Upper lobe of left lung (tissue), 6 donors: ENCODE results near the gene UCHL5. TPM values are rescaled to one million over a fixed set of nuclear protein-coding genes. Genes with fewer than 3 reads are reported as not detected.
A peak's percentile ranks its signal among the peaks of the same experiment; 100 is the strongest.
"Not testable (repeated sequence)": the region's sequence is repeated elsewhere in the genome, so short reads cannot be mapped to it uniquely, and the experiment has no call there.

Experiments used
- ATAC-seq, 2 donors: fragments of 200-7000 bp; cut with Tn5 transposase; one replicate each; pipeline ENCODE4 v1.9.1; 2022; ENCODE audit warnings: mild to moderate bottlenecking in 2 of 2, moderate library complexity in 2 of 2; ENCODE audit not compliant: low FRiP score in 2 of 2
- DNase-seq, 2 donors: peaks; one replicate each; pipeline ENCODE4 v3.0.0-alpha.2; 2019 to 2020
- H3K27ac ChIP-seq, 4 donors: fragments of 200-600 bp; sonication (generic); one replicate each; pipeline ENCODE4 v1.5.1; 2016 to 2019
- H3K27me3 ChIP-seq, 4 donors: fragments of 200-600 bp; sonication (generic); one replicate each; pipeline ENCODE4 v1.5.1; 2017 to 2019
- H3K36me3 ChIP-seq, 4 donors: fragments of 200-600 bp; sonication (generic); one replicate each; pipeline ENCODE4 v1.5.1; 2016 to 2019
- H3K4me1 ChIP-seq, 4 donors: fragments of 200-600 bp; sonication (generic); one replicate each; pipeline ENCODE4 v1.5.1; 2018 to 2019
- H3K4me3 ChIP-seq, 4 donors: fragments of 200-600 bp; sonication (generic); one replicate each; pipeline ENCODE4 v1.5.1; 2017 to 2019; ENCODE audit warnings: mild to moderate bottlenecking in 2 of 4, moderate library complexity in 1 of 4
- H3K9me3 ChIP-seq, 4 donors: fragments of 200-600 bp; sonication (generic); one replicate each; pipeline ENCODE4 v1.5.1; 2018 to 2019
- EP300 ChIP-seq, 4 donors: sonication (generic); formaldehyde crosslinking; IDR thresholded peaks; one replicate each; pipeline ENCODE4 v1.5.1; 2017; ENCODE audit warnings: antibody characterized with exemption in 4 of 4, control low read depth in 2 of 4
- POLR2A ChIP-seq, 4 donors: fragments of 450-650 bp; IDR thresholded peaks; one replicate each; pipeline ENCODE4 v1.5.1; 2016 to 2017; ENCODE audit warnings: antibody characterized with exemption in 4 of 4, mild to moderate bottlenecking in 2 of 4
- POLR2AphosphoS5 ChIP-seq, 2 donors: sonication (generic); formaldehyde crosslinking; IDR thresholded peaks; one replicate each; pipeline ENCODE4 v1.5.1; 2017; ENCODE audit warnings: antibody characterized with exemption in 2 of 2
- WGBS, 2 donors: methylation state at CpG; one replicate each; pipeline ENCODE4 v1.1.5; 2017 to 2018; 5-methylcytosine and 5-hydroxymethylcytosine counted together
- total RNA-seq, 6 donors: library from RNA; depleted of rRNA in 4 of 6; stranded (reverse); fragments of >200 nt in 4 of 6; gene quantifications; one replicate each; pipeline versions ENCODE4 v1.1.0 to v1.2.1, GENCODE V29; 2016 to 2021
- TF ChIP-seq, protein P1 (sequence below), 6 experiments: fragments of 450-650 bp in 4 of 6; fragments of 200-600 bp in 2 of 6; sonication (generic) in 2 of 6; IDR thresholded peaks; one replicate each; pipeline ENCODE4 v1.5.1; 2016 to 2019; ENCODE audit warnings: antibody characterized with exemption in 6 of 6
- donor health status: DM: no; HTN: no; CAD: no; lungs with moderate emphysema.
- donor health status: DM: no; HTN: yes; CAD: no; lungs with severe emphysema.

The UCHL5 gene
- total RNA-seq, 6 donors from 2014 or later: 24.9 to 49.8 (median 36.4) TPM

DNA sequence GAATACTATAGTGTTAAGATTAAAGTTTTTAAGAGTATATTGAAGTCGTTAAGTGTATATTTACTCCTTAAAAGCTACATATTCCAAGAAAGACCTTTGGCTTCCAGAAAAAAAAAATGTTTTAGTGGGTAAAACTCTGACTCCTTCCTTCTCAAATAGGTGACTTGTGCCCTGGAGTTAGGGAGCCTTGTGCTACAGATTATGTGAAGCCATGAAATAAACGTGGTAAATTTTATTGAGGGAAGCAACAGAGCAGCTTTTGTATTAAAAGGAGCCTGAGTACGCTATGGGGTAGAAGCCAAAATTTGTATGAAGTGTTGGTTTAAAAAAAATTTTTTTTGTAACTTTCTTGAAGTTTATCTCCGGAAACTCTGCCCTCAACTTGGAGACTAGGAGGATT is 1.2 kb upstream of the UCHL5 start:
- peak overlapping the region; percentile 94 to 97 (median 96) for H3K27ac ChIP-seq
- H3K4me3 ChIP-seq: peak overlapping the region; percentile 45 to 87 (median 70)

DNA sequence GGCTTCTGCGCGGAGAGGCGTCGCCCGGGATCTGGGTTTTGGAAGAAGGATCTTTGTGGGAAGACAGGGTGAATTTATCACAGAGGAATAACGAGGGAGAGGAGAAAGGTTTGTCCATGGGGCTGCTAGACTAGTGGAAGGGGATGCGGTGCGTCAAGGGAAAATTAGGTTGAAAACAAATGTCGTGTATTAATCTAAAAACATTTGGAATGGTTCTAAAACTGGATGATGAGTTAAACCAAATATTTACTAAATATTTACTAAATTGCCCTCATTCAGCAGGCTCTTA is 899 bp upstream of the UCHL5 start:
- no peak for ATAC-seq
- Histone ChIP-seq H3K4me3 (peak overlapping the region; percentile 45 to 87 (median 70)), H3K27ac (peak overlapping the region; percentile 94 to 97 (median 96)), H3K9me3 (no peaks in the 10 kb centered on the region), H3K4me1 (peaks cover 27 to 31% (median 28%) of the 10 kb centered on the region in 4 donors), H3K36me3 (no peaks in the 10 kb centered on the region), H3K27me3 (no peaks in the 10 kb centered on the region)
- 0 to 1% methylated on average over 9 of the region's 9 CpGs for WGBS, 2 donors
- DNase-seq: no peak
- TF ChIP-seq POLR2AphosphoS5 (IDR thresholded peaks at IDR 0.05) (no peak), EP300 (IDR thresholded peaks at IDR 0.05) (no peak), POLR2A (IDR thresholded peaks at IDR 0.05) (no peak)
- TF ChIP-seq, protein P1, sequence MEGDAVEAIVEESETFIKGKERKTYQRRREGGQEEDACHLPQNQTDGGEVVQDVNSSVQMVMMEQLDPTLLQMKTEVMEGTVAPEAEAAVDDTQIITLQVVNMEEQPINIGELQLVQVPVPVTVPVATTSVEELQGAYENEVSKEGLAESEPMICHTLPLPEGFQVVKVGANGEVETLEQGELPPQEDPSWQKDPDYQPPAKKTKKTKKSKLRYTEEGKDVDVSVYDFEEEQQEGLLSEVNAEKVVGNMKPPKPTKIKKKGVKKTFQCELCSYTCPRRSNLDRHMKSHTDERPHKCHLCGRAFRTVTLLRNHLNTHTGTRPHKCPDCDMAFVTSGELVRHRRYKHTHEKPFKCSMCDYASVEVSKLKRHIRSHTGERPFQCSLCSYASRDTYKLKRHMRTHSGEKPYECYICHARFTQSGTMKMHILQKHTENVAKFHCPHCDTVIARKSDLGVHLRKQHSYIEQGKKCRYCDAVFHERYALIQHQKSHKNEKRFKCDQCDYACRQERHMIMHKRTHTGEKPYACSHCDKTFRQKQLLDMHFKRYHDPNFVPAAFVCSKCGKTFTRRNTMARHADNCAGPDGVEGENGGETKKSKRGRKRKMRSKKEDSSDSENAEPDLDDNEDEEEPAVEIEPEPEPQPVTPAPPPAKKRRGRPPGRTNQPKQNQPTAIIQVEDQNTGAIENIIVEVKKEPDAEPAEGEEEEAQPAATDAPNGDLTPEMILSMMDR (IDR thresholded peaks at IDR 0.05): no peak

More for the DNA sequence above, 1.2 kb upstream of the UCHL5 start:
- no peak for DNase-seq
- Histone ChIP-seq H3K36me3 (no peaks in the 10 kb centered on the region), H3K9me3 (no peaks in the 10 kb centered on the region), H3K4me1 (peaks cover 27 to 31% (median 28%) of the 10 kb centered on the region in 4 donors), H3K27me3 (no peaks in the 10 kb centered on the region)
- 12 to 19% methylated on average over 4 of the region's 4 CpGs for WGBS, 2 donors
- ATAC-seq: no peak
- TF ChIP-seq POLR2AphosphoS5 (IDR thresholded peaks at IDR 0.05) (no peak), EP300 (IDR thresholded peaks at IDR 0.05) (no peak), POLR2A (IDR thresholded peaks at IDR 0.05) (no peak)
- TF ChIP-seq, protein P1 (IDR thresholded peaks at IDR 0.05): no peak

DNA sequence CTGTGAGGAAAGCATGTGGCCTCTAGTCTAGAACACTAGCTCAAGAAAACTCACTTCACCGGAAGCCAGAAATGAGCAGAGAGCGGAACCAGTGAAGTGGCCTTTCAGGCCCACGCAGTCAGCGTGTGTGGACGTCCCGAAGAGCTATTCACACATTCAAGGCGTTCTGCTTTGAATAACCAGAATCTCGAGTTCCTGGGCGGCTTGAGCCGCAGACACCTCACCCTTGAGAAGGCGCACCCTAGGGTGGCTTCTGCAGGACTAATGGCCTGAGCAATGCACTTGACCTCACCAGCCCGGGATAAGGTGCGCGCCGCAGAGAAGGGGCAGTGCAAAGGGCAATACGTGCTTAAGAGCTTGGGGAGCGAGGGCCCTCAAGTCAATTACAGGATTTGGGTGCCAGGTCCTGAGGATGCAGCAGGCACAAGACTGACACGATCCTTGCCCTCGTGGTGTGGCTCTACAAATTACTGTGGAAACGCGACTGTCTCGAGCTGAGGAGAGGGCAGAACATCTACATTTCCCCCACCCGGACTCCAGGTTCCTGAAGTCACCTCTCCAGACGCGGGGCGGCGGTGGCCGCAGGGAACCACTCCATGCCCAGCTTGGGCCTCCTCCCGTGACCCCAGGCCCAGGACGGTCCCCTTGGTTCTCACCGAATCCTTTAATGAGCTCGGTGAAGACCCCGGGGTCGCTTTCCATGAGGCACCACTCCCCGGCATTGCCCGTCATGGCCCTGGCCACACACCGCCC is 455 bp downstream of the UCHL5 start:
- TF ChIP-seq, protein P1 (IDR thresholded peaks at IDR 0.05): peak in 1 of 6 experiments; percentile 11
- TF ChIP-seq POLR2A (IDR thresholded peaks at IDR 0.05): peak in 1 of 4 donors; percentile 45
- peak in 1 of 2 donors; percentile 14 for TF ChIP-seq POLR2AphosphoS5 (IDR thresholded peaks at IDR 0.05)
- no peak for TF ChIP-seq EP300 (IDR thresholded peaks at IDR 0.05)
- no peaks in the 10 kb centered on the region for H3K27me3 ChIP-seq
- WGBS, 2 donors: 0 to 1% methylated on average over 15 to 35 of the region's 37 CpGs
- peak overlapping the region; percentile 66 to 87 (median 70) for H3K4me3 ChIP-seq
- H3K9me3 ChIP-seq: no peaks in the 10 kb centered on the region
- no peaks in the 10 kb centered on the region for H3K36me3 ChIP-seq
- peak overlapping the region; percentile 94 to 97 (median 96) for H3K27ac ChIP-seq
- H3K4me1 ChIP-seq: peaks cover 27 to 31% (median 28%) of the 10 kb centered on the region in 4 donors
- peak in 1 of 2 donors; percentile 75 for DNase-seq
- ATAC-seq: peak; percentile 63 to 85

DNA sequence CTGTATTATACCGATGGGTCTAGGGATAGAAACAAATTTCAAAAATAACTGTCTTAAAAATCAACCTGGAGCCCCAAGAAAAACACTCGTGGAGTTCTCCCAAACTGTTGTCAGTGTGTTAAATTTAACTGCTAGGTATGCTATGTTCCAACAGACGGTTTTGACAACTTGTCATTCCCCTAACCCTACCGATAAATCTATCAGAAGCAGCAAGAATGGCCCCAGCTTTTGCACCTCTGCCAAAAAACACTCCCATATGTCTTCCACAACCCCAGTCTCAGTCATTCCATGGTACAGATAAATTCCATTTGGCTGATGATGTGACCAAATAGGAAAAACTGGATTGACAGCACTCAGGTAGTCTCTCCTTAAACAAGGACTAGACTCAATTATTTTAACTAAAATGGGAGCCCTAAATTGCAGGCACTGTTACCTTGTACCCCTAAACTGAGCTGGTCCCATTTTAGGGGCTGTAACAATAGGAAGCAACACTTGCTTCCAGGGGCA is 4.9 kb downstream of the UCHL5 start:
- H3K9me3 ChIP-seq: no peaks in the 10 kb centered on the region
- H3K36me3 ChIP-seq: peaks cover 0 to 19% (median 2%) of the 10 kb centered on the region in 4 donors
- DNase-seq (no peak), ATAC-seq (no peak)
- peaks cover 11 to 13% (median 13%) of the 10 kb centered on the region in 4 donors for H3K4me1 ChIP-seq
- H3K27ac ChIP-seq: no peak overlapping the region
- no peak overlapping the region for H3K4me3 ChIP-seq
- no peak for TF ChIP-seq POLR2A (IDR thresholded peaks at IDR 0.05)
- TF ChIP-seq, protein P1 (IDR thresholded peaks at IDR 0.05): no peak
- TF ChIP-seq EP300 (IDR thresholded peaks at IDR 0.05): no peak
- TF ChIP-seq POLR2AphosphoS5 (IDR thresholded peaks at IDR 0.05): no peak
- WGBS, 2 donors: 86 to 95% methylated on average over 4 of the region's 4 CpGs
- H3K27me3 ChIP-seq: no peaks in the 10 kb centered on the region

DNA sequence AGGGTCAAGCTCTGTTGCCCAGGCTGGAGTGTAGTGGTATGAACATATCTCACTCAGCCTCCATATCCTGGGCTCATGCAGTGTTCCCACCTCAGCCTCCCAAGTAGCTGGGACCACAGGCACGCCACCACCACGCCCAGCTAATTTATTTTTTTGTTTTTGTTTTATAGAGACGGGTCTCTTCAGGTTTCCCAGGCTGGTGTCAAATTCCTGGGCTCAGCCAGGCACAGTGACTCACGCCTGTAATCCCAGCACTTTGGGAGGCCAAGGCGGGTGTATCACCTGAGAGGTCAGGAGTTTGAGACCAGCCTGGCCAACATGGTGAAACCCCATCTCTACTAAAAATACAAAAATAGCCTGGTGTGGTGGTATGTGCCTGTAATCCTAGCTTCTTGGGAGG is 10.2 kb downstream of the UCHL5 start:
- not testable (repeated sequence) for H3K9me3 ChIP-seq, ATAC-seq, H3K4me3 ChIP-seq, H3K27me3 ChIP-seq, DNase-seq, H3K4me1 ChIP-seq
- 89 to 97% methylated on average over 5 of the region's 5 CpGs for WGBS, 2 donors
- Histone ChIP-seq H3K36me3 (peaks cover 0 to 46% (median 9%) of the 10 kb centered on the region in 4 donors), H3K27ac (peak overlapping the region in 1 of 4 donors; percentile 23)
